ENCODE data around the gene OR11H6. TPM values are rescaled to one million over a fixed set of nuclear protein-coding genes. Genes with fewer than 3 reads are reported as not detected.
"Not testable (repeated sequence)": the region's sequence is repeated elsewhere in the genome, so short reads cannot be mapped to it uniquely, and the experiment has no call there.

Gene OR11H6
- total RNA-seq, 1 donor from 2014 or later = not detected

- intact Hi-C loops (cut with DNase I) = no loop called here
- DNase-seq (ENCODE audit: low spot score) = no peak
These were observed 24.2 kb downstream of the OR11H6 start for GRCh38 chr14:20247646-20248246.

- intact Hi-C loops (cut with DNase I) = no loop called here
- no peak for DNase-seq (ENCODE audit: low spot score)
These were observed 39.2 kb downstream of the OR11H6 start for GRCh38 chr14:20262642-20263128.

GRCh38 chr14:20264361-20264760 lies 40.9 kb downstream of the OR11H6 start:
- DNase-seq (ENCODE audit: low spot score); intact Hi-C loops (cut with DNase I): not testable (repeated sequence)

- no peak for DNase-seq (ENCODE audit: low spot score)
- intact Hi-C loops (cut with DNase I) = no loop called here
These were observed 50.6 kb downstream of the OR11H6 start for GRCh38 chr14:20274062-20274461.

Other genes with a start within 250 kb of the OR11H6 start
- not detected for gene OR4K15, start 248.1 kb upstream of the OR11H6 start, total RNA-seq
- not detected for gene OR4Q2, start 221.5 kb upstream of the OR11H6 start, total RNA-seq
- gene OR4K14, start 204.4 kb upstream of the OR11H6 start, total RNA-seq = not detected
- gene OR4K13, start 187.7 kb upstream of the OR11H6 start, total RNA-seq = not detected
- gene OR4L1, start 163.7 kb upstream of the OR11H6 start, total RNA-seq = not detected
- gene OR4K17, start 113.0 kb upstream of the OR11H6 start, total RNA-seq = not detected
- gene OR4N5, start 84.9 kb upstream of the OR11H6 start, total RNA-seq = not detected
- gene OR11G2, start 32.8 kb upstream of the OR11H6 start, total RNA-seq = not detected
- gene OR11H7, start 5.3 kb downstream of the OR11H6 start, total RNA-seq = not detected
- not detected for gene OR11H4, start 15.6 kb downstream of the OR11H6 start, total RNA-seq
- 11.1 TPM for gene TTC5, start 82.2 kb downstream of the OR11H6 start, total RNA-seq
- 61.3 TPM for gene CCNB1IP1, start 109.6 kb downstream of the OR11H6 start, total RNA-seq
- 15.2 TPM for gene PARP2, start 119.9 kb downstream of the OR11H6 start, total RNA-seq
- 15.7 TPM for gene TEP1, start 189.8 kb downstream of the OR11H6 start, total RNA-seq
- gene KLHL33, start 212.5 kb downstream of the OR11H6 start, total RNA-seq = 0.35 TPM
- gene OSGEP, start 231.1 kb downstream of the OR11H6 start, total RNA-seq = 21.2 TPM
- gene APEX1, start 231.5 kb downstream of the OR11H6 start, total RNA-seq = 66.0 TPM
- gene PIP4P1, start 237.7 kb downstream of the OR11H6 start, total RNA-seq = 18.2 TPM
- 17.4 TPM for gene PNP, start 245.7 kb downstream of the OR11H6 start, total RNA-seq

Data from cardiac septum (tissue), 1 donor.